HG03342 (cell line): ENCODE measurements around the gene KCNH8.
"Not testable (repeated sequence)": the region's sequence is repeated elsewhere in the genome, so short reads cannot be mapped to it uniquely, and the experiment has no call there.

Experiments used
- ATAC-seq: cut with Tn5 transposase; IDR thresholded peaks from one replicate; pipeline ENCODE4 v1.9.1; 2021; ENCODE audit warnings: mild to moderate bottlenecking, moderate library complexity; ENCODE audit not compliant: unreplicated experiment

KCNH8 gene

GRCh38 chr3:19171794-19172193 is 23.5 kb downstream of the KCNH8 start:
- ATAC-seq: no peak

GRCh38 chr3:19173945-19174344 is 25.6 kb downstream of the KCNH8 start:
- no peak for ATAC-seq

- ATAC-seq: no peak
Observed at GRCh38 chr3:19183584-19183983, 35.3 kb downstream of the KCNH8 start.

GRCh38 chr3:19190126-19190525 is 41.8 kb downstream of the KCNH8 start:
- no peak for ATAC-seq

- peak; percentile 92 for ATAC-seq
Observed at GRCh38 chr3:19190602-19191001, 42.3 kb downstream of the KCNH8 start.

GRCh38 chr3:19199131-19199530 is 50.8 kb downstream of the KCNH8 start:
- ATAC-seq: no peak

GRCh38 chr3:19202303-19202702 is 54.0 kb downstream of the KCNH8 start:
- no peak for ATAC-seq

- no peak for ATAC-seq
Observed at GRCh38 chr3:19202754-19203153, 54.4 kb downstream of the KCNH8 start.

GRCh38 chr3:19206540-19206939 is 58.2 kb downstream of the KCNH8 start:
- no peak for ATAC-seq

- no peak for ATAC-seq
Observed at GRCh38 chr3:19213603-19214220, 65.4 kb downstream of the KCNH8 start.

- ATAC-seq: no peak
Observed at GRCh38 chr3:19215427-19215826, 67.1 kb downstream of the KCNH8 start.

GRCh38 chr3:19216669-19217337 is 68.5 kb downstream of the KCNH8 start:
- ATAC-seq: no peak

- no peak for ATAC-seq
Observed at GRCh38 chr3:19220311-19220710, 72.0 kb downstream of the KCNH8 start.

- no peak for ATAC-seq
Observed at GRCh38 chr3:19221081-19221480, 72.8 kb downstream of the KCNH8 start.

GRCh38 chr3:19226479-19226878 is 78.2 kb downstream of the KCNH8 start:
- ATAC-seq: no peak

- ATAC-seq: no peak
Observed at GRCh38 chr3:19228167-19228566, 79.9 kb downstream of the KCNH8 start.

GRCh38 chr3:19229086-19229485 is 80.8 kb downstream of the KCNH8 start:
- ATAC-seq: no peak

GRCh38 chr3:19229881-19230280 is 81.6 kb downstream of the KCNH8 start:
- not testable (repeated sequence) for ATAC-seq

- ATAC-seq: no peak
Observed at GRCh38 chr3:19231792-19232461, 83.6 kb downstream of the KCNH8 start.

- no peak for ATAC-seq
Observed at GRCh38 chr3:19232566-19232965, 84.3 kb downstream of the KCNH8 start.

- not testable (repeated sequence) for ATAC-seq
Observed at GRCh38 chr3:19233882-19234784, 85.8 kb downstream of the KCNH8 start.
